OCI-LY3 (cell line): ENCODE data around the gene GAL3ST3.

Source experiments
- H2AFZ ChIP-seq: fragments of 200-600, 300-600 bp; shearing (Covaris generic); 2 replicates; pipeline ENCODE4 v1.6.0; 2014; ENCODE audit warnings: antibody characterized with exemption, low read depth, low read length
- H3K27ac ChIP-seq: fragments of 200-600, 300-600 bp; sonication (generic); 2 replicates; pipeline ENCODE4 v1.5.1; 2014; ENCODE audit warnings: mild to moderate bottlenecking, low read length, moderate library complexity, mixed read lengths
- H3K27me3 ChIP-seq: fragments of 200-600, 300-600 bp; sonication (generic); 2 replicates; pipeline ENCODE4 v1.6.1; 2014; ENCODE audit warnings: low read depth, low read length, mixed read lengths
- H3K36me3 ChIP-seq: fragments of 200-600, 300-600 bp; sonication (generic); replicated peaks from 2 replicates; pipeline ENCODE3; 2014; ENCODE audit warnings: low read depth, low read length, mixed read lengths
- H3K4me1 ChIP-seq: fragments of 300-600, 200-600 bp; sonication (generic); 2 replicates; pipeline ENCODE4 v1.6.1; 2014; ENCODE audit warnings: low read length, mixed read lengths
- H3K4me2 ChIP-seq: fragments of 200-600, 300-600 bp; sonication (generic); 2 replicates; pipeline ENCODE4 v1.6.1; 2014; ENCODE audit warnings: low read length, mixed read lengths
- H3K4me3 ChIP-seq: fragments of 300-600, 200-600 bp; sonication (generic); 2 replicates; pipeline ENCODE4 v1.5.1; 2014; ENCODE audit warnings: antibody characterized with exemption, mild to moderate bottlenecking, low read length, moderate library complexity
- H3K79me2 ChIP-seq: fragments of 300-600, 200-600 bp; shearing (Covaris generic); 2 replicates; pipeline ENCODE4 v1.6.1; 2014; ENCODE audit warnings: mild to moderate bottlenecking, low read length, mixed read lengths
- H3K9ac ChIP-seq: fragments of 300-600, 200-600 bp; shearing (Covaris generic); 2 replicates; pipeline ENCODE4 v1.6.0; 2014; ENCODE audit warnings: mild to moderate bottlenecking, low read length, moderate library complexity
- H3K9me3 ChIP-seq: fragments of 200-600, 300-600 bp; shearing (Covaris generic); 2 replicates; pipeline ENCODE4 v1.6.1; 2014; ENCODE audit warnings: low read length, mixed read lengths; ENCODE audit not compliant: insufficient read depth
- H4K20me1 ChIP-seq: fragments of 200-600, 300-600 bp; sonication (generic); 2 replicates; pipeline ENCODE4 v1.6.1; 2016; ENCODE audit warnings: low read length, mixed read lengths; ENCODE audit not compliant: insufficient read depth
- CTCF ChIP-seq: fragments of 200-600, 300-600 bp; sonication (generic); IDR thresholded peaks from 2 replicates; pipeline ENCODE4 v1.5.1; 2014; ENCODE audit warnings: antibody characterized with exemption, low read length, low read depth
- EZH2phosphoT487 ChIP-seq: fragments of 200-600 bp; shearing (Covaris generic); IDR thresholded peaks from 2 replicates; pipeline ENCODE4 v1.6.1; 2018; ENCODE audit warnings: antibody characterized with exemption, mixed run types, low read depth

Gene GAL3ST3

GRCh38 chr11:66020212-66020611 lies 28.7 kb downstream of the GAL3ST3 start:
- H4K20me1 ChIP-seq, result no peaks in the 10 kb centered on the region
- H3K36me3 ChIP-seq, result no peaks in the 10 kb centered on the region
- H2AFZ ChIP-seq, result no peak overlapping the region
- no peak overlapping the region for H3K27ac ChIP-seq
- H3K27me3 ChIP-seq, result peaks cover 10% of the 10 kb centered on the region
- peaks cover 2% of the 10 kb centered on the region; the same call in 1 of the 2 replicates for H3K4me1 ChIP-seq
- no peaks in the 10 kb centered on the region for H3K9me3 ChIP-seq
- no peak overlapping the region for H3K4me2 ChIP-seq
- no peak overlapping the region for H3K4me3 ChIP-seq
- H3K9ac ChIP-seq, result no peak overlapping the region
- TF ChIP-seq CTCF (no peak), EZH2phosphoT487 (no peak)
- H3K79me2 ChIP-seq, result no peaks in the 10 kb centered on the region

- H2AFZ ChIP-seq, result no peak overlapping the region
- H4K20me1 ChIP-seq, result no peaks in the 10 kb centered on the region
- H3K9ac ChIP-seq, result no peak overlapping the region
- no peak overlapping the region for H3K27ac ChIP-seq
- H3K4me1 ChIP-seq, result no peaks in the 10 kb centered on the region; the same call in 1 of the 2 replicates
- no peak for TF ChIP-seq CTCF
- no peak for TF ChIP-seq EZH2phosphoT487
- H3K9me3 ChIP-seq, result no peaks in the 10 kb centered on the region
- H3K4me3 ChIP-seq, result no peak overlapping the region
- no peaks in the 10 kb centered on the region for H3K36me3 ChIP-seq
- no peaks in the 10 kb centered on the region for H3K79me2 ChIP-seq
- H3K4me2 ChIP-seq, result no peak overlapping the region
- no peaks in the 10 kb centered on the region for H3K27me3 ChIP-seq
Observed at GRCh38 chr11:66017321-66017720, 31.6 kb downstream of the GAL3ST3 start.

DNA sequence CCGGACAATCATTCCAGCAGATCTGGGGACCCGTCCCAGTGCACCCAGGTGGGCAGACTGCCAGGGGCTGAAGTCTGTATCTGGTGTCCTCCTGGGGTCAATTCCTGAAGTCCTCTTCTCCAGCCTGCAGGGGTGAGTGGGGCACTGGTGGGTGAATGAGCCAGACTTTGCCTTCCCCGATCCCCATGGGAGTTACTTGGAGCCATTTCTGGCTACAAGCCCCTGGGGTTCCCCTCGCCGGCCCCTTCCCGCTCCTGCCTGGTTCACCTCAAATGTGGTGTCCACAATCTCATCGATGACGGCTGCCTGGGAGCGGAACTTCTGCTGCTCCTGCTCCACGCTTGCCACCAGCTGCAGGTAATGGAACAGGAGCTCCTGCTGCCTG lies 32.2 kb downstream of the GAL3ST3 start:
- H4K20me1 ChIP-seq, result no peaks in the 10 kb centered on the region
- H3K4me1 ChIP-seq, result no peaks in the 10 kb centered on the region
- TF ChIP-seq EZH2phosphoT487 (no peak), CTCF (no peak)
- H3K27me3 ChIP-seq, result no peaks in the 10 kb centered on the region
- no peaks in the 10 kb centered on the region for H3K9me3 ChIP-seq
- H3K36me3 ChIP-seq, result no peaks in the 10 kb centered on the region
- no peak overlapping the region for H3K4me2 ChIP-seq
- H3K79me2 ChIP-seq, result no peaks in the 10 kb centered on the region
- H3K4me3 ChIP-seq, result no peak overlapping the region
- no peak overlapping the region for H3K27ac ChIP-seq
- H3K9ac ChIP-seq, result no peak overlapping the region
- H2AFZ ChIP-seq, result no peak overlapping the region

- Histone ChIP-seq H3K4me2 (no peak overlapping the region), H3K9ac (no peak overlapping the region), H4K20me1 (no peaks in the 10 kb centered on the region), H3K9me3 (no peaks in the 10 kb centered on the region), H3K36me3 (no peaks in the 10 kb centered on the region), H3K79me2 (no peaks in the 10 kb centered on the region), H3K27ac (no peak overlapping the region), H3K27me3 (no peaks in the 10 kb centered on the region), H3K4me3 (no peak overlapping the region), H2AFZ (no peak overlapping the region), H3K4me1 (no peaks in the 10 kb centered on the region)
- TF ChIP-seq CTCF (no peak), EZH2phosphoT487 (no peak)
Observed at GRCh38 chr11:66015936-66016792, 32.8 kb downstream of the GAL3ST3 start.
